Esophagus (tissue), 2 donors: Measurements from ENCODE around the gene PLEKHO2. TPM values are rescaled to one million over a fixed set of nuclear protein-coding genes. Genes with fewer than 3 reads are reported as not detected.
A peak's percentile ranks its signal among the peaks of the same experiment; 100 is the strongest.

ENCODE experiments used
- H3K27ac ChIP-seq, 2 donors: one replicate each; pipeline ENCODE4 v1.5.1; 2013; ENCODE audit warnings: low read depth in 2 of 2, mild to moderate bottlenecking in 2 of 2, inconsistent platforms in 1 of 2, low read length in 1 of 2, moderate library complexity in 1 of 2
- H3K27me3 ChIP-seq, 2 donors: one replicate each; pipeline ENCODE4 v1.6.1; 2013; ENCODE audit warnings: low read length in 2 of 2, control low read depth in 1 of 2, mild to moderate bottlenecking in 1 of 2; ENCODE audit not compliant: insufficient read depth in 2 of 2, control insufficient read depth in 1 of 2
- H3K36me3 ChIP-seq, 2 donors: one replicate each; pipeline ENCODE4 v1.6.1; 2013; ENCODE audit warnings: low read length in 1 of 2; ENCODE audit not compliant: control insufficient read depth in 2 of 2, insufficient read depth in 2 of 2
- H3K4me1 ChIP-seq, 2 donors: one replicate each; pipeline ENCODE4 v1.6.1; 2013; ENCODE audit warnings: low read length in 1 of 2; ENCODE audit not compliant: control insufficient read depth in 2 of 2, insufficient read depth in 2 of 2
- H3K4me3 ChIP-seq, 2 donors: one replicate each; pipeline ENCODE4 v1.5.1; 2013; ENCODE audit warnings: low read length in 2 of 2, mild to moderate bottlenecking in 2 of 2, low read depth in 1 of 2, moderate library complexity in 1 of 2
- H3K9me3 ChIP-seq, 2 donors: one replicate each; pipeline ENCODE4 v1.6.1; 2013; ENCODE audit warnings: mild to moderate bottlenecking in 2 of 2, low read depth in 1 of 2, low read length in 1 of 2, moderate library complexity in 1 of 2; ENCODE audit not compliant: control insufficient read depth in 2 of 2, insufficient read depth in 1 of 2
- WGBS, 2 donors: extraction: QIAGEN DNeasy Blood & Tissue Kit; methylation state at CpG; one replicate each; pipeline ENCODE4 v1.1.7; 2013; 5-methylcytosine and 5-hydroxymethylcytosine counted together
- polyA plus RNA-seq, 2 donors: library from polyadenylated mRNA; stranded (reverse); fragments of 200-250 nt; gene quantifications; one replicate each; pipeline ENCODE4 v1.2.3, GENCODE V29; 2013
- donor health status: healthy with polysubstance abuse.
- donor health status: Bipolar disorder and iron deficiency.

Gene PLEKHO2
- polyA plus RNA-seq, 2 donors = 4.8 to 6.6 TPM

DNA sequence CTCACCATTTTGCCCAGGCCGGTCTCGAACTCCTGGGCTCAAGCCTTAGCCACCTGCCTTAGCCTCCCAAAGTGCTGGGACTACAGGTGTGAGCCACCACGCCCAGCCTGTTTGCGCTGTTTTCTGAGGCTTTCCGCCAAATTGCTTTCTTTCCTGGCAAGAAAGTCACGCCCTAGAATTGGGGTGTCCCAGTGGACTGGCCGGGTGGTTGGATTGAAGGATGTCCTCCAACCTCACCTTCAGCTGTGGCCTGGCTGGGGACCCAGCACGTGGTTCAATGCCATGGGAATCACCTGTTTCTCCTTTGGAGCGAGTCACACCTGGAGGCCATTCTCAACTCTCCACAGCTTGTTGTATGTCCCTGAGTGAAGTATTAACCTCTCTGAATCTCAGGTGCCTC is 64.2 kb downstream of the PLEKHO2 start:
- peaks cover 0 to 2% of the 10 kb centered on the region in 2 donors for H3K9me3 ChIP-seq
- WGBS, 2 donors = 84 to 89% methylated on average over 9 of the region's 9 CpGs
- H3K27me3 ChIP-seq = no peaks in the 10 kb centered on the region
- no peak overlapping the region for H3K27ac ChIP-seq
- H3K36me3 ChIP-seq = no peaks in the 10 kb centered on the region
- no peaks in the 10 kb centered on the region for H3K4me1 ChIP-seq
- no peak overlapping the region for H3K4me3 ChIP-seq

DNA sequence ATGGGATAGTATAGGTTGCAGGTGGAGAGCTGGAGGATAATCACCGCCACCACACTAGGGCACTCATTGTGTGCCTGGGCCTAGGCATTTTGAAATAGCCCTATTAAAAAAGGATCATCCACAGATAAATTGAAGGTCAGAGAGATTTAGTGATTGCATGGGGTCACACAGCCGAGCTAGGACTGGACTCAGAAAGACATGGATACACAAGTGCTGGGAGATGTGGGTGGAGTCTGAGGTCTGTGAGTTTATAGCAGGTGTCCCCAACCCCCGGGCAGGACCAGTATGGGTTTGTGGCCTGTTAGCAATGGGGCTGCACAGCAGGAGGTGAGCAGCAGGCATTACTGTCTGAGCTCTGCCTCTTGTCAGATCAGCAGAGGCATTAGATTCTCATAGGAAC is 64.7 kb downstream of the PLEKHO2 start:
- no peaks in the 10 kb centered on the region for H3K4me1 ChIP-seq
- no peak overlapping the region for H3K27ac ChIP-seq
- H3K27me3 ChIP-seq = no peaks in the 10 kb centered on the region
- 86 to 94% methylated on average over 3 of the region's 3 CpGs for WGBS, 2 donors
- no peaks in the 10 kb centered on the region for H3K36me3 ChIP-seq
- no peaks in the 10 kb centered on the region for H3K9me3 ChIP-seq
- no peak overlapping the region for H3K4me3 ChIP-seq

DNA sequence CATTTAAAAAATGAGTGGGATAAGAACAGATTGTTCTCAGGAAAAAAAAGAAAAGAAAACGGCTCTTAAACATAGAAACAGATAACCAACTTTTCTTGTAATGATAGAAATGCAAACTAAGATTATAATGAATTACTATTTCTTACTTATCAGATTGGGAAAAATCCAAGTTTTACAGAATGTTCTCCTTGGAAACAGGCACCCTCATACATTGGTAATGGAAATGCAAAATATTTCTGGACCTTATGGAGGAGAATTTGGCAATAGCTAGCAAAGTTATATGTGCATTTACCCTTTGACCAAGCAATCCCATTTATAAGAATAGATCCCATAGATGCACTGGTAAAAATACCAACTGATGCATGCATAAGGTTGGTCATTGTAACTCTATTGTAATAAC is 66.3 kb downstream of the PLEKHO2 start:
- H3K4me3 ChIP-seq = no peak overlapping the region
- peaks cover 0 to 3% of the 10 kb centered on the region in 2 donors for H3K4me1 ChIP-seq
- 71 to 78% methylated on average over 1 of the region's 1 CpG for WGBS, 2 donors
- no peaks in the 10 kb centered on the region for H3K36me3 ChIP-seq
- H3K27ac ChIP-seq = no peak overlapping the region
- H3K27me3 ChIP-seq = no peaks in the 10 kb centered on the region
- H3K9me3 ChIP-seq = no peaks in the 10 kb centered on the region

DNA sequence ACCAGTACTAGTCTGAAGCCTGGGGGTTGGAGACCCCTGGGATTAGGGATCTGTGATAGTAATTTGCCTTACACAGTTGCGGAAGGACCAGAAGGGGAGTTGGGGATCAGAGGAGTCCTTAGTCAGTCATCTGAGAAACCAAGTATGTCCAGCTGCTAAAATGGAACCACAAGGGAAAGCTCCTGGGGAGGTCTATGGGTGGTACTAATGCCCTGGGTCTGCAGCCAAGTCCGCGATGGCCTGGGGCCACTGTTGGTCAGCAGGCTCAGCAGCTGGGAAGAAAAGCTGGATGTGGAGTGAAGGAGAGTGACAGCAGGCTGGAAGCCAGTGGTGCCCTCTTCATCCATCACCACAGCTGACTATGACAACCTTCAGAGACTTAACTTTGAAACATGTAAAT is 67.8 kb downstream of the PLEKHO2 start:
- no peaks in the 10 kb centered on the region for H3K36me3 ChIP-seq
- no peak overlapping the region for H3K4me3 ChIP-seq
- no peaks in the 10 kb centered on the region for H3K27me3 ChIP-seq
- H3K9me3 ChIP-seq = no peaks in the 10 kb centered on the region
- peaks cover 0 to 3% of the 10 kb centered on the region in 2 donors for H3K4me1 ChIP-seq
- no peak overlapping the region for H3K27ac ChIP-seq
- WGBS, 2 donors = 89 to 96% methylated on average over 3 of the region's 3 CpGs

DNA sequence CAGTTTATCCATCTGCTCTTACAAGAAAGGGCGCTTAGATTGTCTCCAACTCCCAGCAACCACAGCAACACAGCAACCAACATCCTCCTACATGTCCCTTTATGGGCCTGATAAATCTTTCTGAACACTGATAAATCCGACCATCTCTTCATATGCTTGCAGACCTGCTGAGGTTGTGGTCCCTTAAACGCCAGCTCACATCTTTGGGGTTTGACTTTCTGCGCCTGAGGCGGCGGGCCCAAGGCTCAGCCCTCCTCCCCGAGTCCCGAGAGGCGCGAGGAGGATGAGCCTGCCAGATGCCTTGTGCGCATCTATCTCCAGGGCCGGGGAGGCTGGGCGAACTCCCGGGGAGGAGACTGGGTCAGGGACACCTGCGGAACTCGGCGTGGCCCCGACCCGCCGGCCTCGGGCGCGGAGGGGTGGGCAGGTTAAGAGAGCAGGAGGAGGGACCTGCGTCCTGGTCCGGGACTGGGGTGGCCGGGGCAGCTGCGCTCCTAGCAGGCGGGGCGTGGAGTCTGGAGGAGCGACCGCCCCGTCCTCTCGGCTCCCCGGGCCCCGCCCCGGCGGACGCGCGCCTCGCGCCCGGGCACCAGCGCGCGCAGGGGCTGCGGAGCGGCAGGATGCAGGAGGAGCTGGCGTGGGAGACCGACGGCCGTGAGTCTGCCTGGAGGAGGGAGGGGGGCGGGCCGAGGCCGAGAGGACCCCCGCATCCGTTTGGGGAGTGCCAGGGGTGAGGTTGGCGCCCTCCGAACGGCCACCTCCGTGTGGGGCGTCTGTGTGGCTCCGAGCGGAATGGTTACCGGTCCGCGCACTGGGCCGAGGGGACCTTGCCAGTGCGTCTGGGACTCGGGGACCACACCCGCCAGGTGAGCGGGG is 69.8 kb downstream of the PLEKHO2 start, which contains the start of gene ANKDD1A:
Gene ANKDD1A (plus strand): TSS at position 592 of the 876 bp plus-strand sequence. CDS start 29 bp downstream, at position 621.
- WGBS, 2 donors = 3 to 4% methylated on average over 72 of the region's 72 CpGs
- Histone ChIP-seq H3K9me3 (no peaks in the 10 kb centered on the region), H3K27ac (no peak within 1 kb of the TSS), H3K4me1 (peaks cover 0 to 3% of the 10 kb centered on the region in 2 donors), H3K27me3 (no peaks in the 10 kb centered on the region), H3K36me3 (no peaks in the 10 kb centered on the region), H3K4me3 (peak within 1 kb of the TSS; percentile 38 to 66)

DNA sequence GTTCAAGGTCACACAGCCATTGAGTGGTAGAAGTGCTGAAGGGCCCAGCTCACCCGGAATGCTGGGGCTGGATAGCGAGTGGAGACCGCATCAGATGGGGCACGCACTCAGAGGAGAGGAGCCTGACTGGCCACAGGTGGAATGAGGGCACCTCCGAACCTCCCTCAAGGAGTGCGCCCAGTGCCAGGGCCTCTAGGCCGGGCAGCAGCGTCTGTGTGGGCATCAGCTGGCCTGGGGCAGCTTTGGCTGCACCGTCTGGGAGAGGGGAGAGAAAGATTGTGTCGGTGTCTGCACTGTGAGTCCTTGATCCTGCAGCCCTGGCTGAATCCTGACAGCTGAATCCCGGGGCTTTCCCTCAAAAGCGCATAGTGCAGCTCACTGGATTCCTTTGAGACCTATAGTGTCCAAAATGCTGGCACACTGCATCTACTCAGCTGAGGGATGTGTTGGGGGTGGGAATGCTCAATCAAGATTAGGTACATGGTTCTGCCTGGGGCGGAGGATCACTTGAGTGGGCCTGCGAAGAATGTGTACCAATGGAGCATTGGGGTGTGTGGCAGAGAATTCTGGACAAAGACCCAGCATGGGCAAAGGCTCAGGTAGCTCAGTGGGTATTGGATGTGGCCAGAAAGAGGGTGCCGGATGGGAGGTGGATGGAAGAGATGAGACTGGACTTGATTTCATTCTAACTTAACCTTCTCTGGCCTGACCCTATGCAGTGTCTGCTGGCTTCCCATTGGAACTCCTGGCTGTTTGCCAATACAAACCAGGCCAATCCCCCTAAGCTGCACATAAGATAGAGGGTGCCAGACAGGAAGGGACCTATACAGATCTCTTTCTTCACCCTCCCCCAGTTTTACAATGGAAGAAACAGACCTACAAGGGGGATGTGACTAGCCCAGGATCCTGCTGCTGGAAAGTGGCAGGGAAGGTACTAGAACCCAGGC is 70.9 kb downstream of the PLEKHO2 start:
- WGBS, 2 donors = 77 to 79% methylated on average over 15 of the region's 15 CpGs
- Histone ChIP-seq H3K4me3 (peak overlapping the region in 1 of 2 donors; percentile 38), H3K27ac (no peak overlapping the region), H3K36me3 (no peaks in the 10 kb centered on the region), H3K9me3 (no peaks in the 10 kb centered on the region), H3K27me3 (no peaks in the 10 kb centered on the region), H3K4me1 (peaks cover 0 to 3% of the 10 kb centered on the region in 2 donors)

DNA sequence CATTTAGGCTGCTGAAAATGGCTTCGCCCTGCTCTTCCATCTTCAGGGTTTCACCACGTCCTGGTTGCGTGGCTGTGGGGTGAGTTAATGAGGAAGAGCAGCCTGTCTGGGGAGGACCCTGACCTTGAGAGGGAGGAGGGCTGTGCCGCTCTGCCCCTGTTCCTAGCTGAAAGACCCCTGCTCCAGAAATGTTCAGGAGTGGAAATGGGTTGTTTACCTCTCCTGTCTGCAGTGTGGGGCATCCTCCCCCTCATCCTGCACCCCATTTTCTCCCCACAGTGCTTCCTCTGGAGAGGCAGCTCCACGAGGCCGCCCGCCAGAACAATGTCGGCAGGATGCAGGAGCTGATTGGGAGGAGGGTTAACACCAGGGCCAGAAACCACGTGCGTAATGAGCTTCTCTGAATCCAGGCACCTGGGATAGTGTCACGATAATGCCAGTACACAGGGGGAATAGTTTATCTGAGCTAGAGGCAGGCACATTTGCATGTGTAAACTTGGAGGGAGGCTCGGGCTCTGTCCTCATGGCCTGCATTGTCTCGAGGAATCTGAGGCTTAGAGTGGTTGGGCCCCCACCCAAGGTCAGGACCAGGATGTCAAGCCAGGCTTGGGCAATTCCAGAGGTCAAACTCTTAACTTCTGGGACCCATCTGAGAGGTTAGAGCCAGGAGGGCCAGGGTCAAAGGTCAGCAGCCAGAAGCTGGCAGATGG is 74.0 kb downstream of the PLEKHO2 start:
- H3K4me3 ChIP-seq = no peak overlapping the region
- peaks cover 0 to 3% of the 10 kb centered on the region in 2 donors for H3K4me1 ChIP-seq
- H3K9me3 ChIP-seq = no peaks in the 10 kb centered on the region
- H3K27ac ChIP-seq = no peak overlapping the region
- H3K27me3 ChIP-seq = no peaks in the 10 kb centered on the region
- H3K36me3 ChIP-seq = no peaks in the 10 kb centered on the region
- WGBS, 2 donors = 58 to 71% methylated on average over 12 to 13 of the region's 13 CpGs

DNA sequence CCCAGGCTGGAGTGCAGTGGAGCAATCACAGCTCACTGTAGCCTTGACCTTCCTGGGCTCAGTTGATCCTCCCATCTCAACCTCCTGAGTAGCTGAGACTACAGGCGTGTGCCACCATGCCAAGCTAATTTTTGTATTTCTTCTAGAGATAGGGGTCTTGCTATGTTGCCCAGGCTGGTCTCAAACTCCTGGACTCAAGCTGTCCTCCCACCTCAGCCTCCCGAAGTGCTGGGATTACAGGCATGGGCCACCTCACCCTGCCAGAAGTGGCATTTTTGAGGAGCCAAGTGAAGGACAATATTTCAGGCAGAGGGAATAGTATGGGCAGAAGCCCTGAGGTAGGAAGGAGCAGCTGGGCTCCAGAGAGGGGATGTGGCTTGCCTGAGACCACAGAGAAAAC is 74.7 kb downstream of the PLEKHO2 start:
- no peak overlapping the region for H3K4me3 ChIP-seq
- no peak overlapping the region for H3K27ac ChIP-seq
- H3K4me1 ChIP-seq = peaks cover 0 to 3% of the 10 kb centered on the region in 2 donors
- H3K36me3 ChIP-seq = no peaks in the 10 kb centered on the region
- WGBS, 2 donors = 91 to 92% methylated on average over 2 of the region's 2 CpGs
- H3K9me3 ChIP-seq = no peaks in the 10 kb centered on the region
- H3K27me3 ChIP-seq = no peaks in the 10 kb centered on the region

DNA sequence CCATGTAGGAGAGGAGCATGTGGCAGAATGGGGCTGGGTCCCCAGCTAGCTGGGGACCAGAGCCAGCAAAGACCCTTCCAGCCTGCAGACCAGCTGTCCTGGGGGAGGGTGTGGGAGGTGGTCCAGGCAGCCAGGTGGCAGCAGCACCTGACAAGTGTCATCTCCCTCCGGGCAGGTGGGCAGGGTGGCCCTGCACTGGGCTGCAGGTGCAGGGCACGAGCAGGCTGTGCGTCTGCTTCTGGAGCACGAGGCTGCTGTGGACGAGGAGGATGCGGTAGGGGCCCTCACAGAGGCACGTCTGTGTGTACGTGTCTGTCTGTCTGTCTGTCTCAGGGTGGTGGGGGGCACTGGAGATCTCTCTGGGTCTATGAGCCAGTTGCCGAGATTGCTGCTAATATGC is 75.5 kb downstream of the PLEKHO2 start:
- H3K4me3 ChIP-seq = no peak overlapping the region
- H3K4me1 ChIP-seq = no peaks in the 10 kb centered on the region
- no peaks in the 10 kb centered on the region for H3K36me3 ChIP-seq
- WGBS, 2 donors = 92 to 96% methylated on average over 9 of the region's 9 CpGs
- H3K27me3 ChIP-seq = no peaks in the 10 kb centered on the region
- H3K27ac ChIP-seq = no peak overlapping the region
- no peaks in the 10 kb centered on the region for H3K9me3 ChIP-seq
